Measurements from ENCODE around the gene FAM131A.

- no peak for TF ChIP-seq POLR2AphosphoS5 (IDR thresholded peaks at IDR 0.05; ENCODE audit: low read depth, low read length)
- no peak for TF ChIP-seq REST (IDR thresholded peaks at IDR 0.05; ENCODE audit: insufficient read depth in 1 of 2, low read depth in 2 of 2, low read length in 2 of 2)
- no peak for TF ChIP-seq SIN3A (IDR thresholded peaks at IDR 0.05; ENCODE audit: borderline replicate concordance, insufficient read depth, low read length)
Observed at GRCh38 chr3:184333190-184333589, 4.2 kb upstream of the FAM131A start.
